HG02981 (cell line): ENCODE measurements around the gene RABEP1.

ENCODE experiments used
- ATAC-seq: cut with Tn5 transposase; IDR thresholded peaks from one replicate; pipeline ENCODE4 v1.9.1; 2021; ENCODE audit warnings: mild to moderate bottlenecking, moderate library complexity; ENCODE audit not compliant: unreplicated experiment

Gene RABEP1

DNA sequence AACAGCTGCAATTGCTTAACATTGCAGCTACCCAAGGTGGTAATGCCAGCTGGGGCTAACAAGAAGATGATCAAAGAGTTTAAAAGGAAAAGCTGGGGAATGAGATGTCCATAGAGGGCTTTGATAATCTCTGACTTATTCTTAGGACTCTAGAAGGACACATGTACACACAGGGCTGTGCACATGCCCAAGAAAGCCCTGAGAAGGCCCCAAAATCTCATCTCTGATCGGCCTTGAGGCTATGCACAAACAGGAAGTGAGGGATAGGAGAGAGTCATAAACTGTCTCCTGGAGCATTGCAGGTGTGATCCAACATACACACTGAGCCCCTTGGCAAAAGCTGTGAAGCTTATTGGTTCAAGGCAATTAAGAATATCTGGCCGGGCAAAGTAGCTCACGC is 17.2 kb upstream of the RABEP1 start:
- no peak for ATAC-seq

- no peak for ATAC-seq
Observed at GRCh38 chr17:5269241-5269960, 12.7 kb upstream of the RABEP1 start.

DNA sequence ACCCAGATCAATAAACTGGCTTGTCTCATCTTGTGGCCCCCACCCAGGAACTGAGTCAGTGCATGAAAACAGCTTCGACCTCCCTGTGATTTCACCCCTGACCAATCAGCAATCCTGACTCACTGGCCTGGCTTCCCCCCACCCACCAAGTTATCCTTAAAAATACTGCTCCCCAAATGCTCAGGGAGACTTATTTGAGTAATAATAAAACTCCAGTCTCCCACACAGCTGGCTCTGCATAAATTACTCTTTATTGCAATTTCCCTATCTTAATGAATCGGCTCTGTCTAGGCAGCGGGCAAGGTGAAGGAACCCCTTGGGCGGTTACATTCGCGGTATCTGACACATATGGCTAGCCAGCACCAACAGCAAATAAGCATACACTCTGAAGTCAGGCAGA is 9.8 kb upstream of the RABEP1 start:
- ATAC-seq = no peak

- ATAC-seq = peak; percentile 31
Observed at GRCh38 chr17:5282642-5283217, 646 bp downstream of the RABEP1 start.

- no peak for ATAC-seq
Observed at GRCh38 chr17:5283571-5284315, 1.7 kb downstream of the RABEP1 start.

DNA sequence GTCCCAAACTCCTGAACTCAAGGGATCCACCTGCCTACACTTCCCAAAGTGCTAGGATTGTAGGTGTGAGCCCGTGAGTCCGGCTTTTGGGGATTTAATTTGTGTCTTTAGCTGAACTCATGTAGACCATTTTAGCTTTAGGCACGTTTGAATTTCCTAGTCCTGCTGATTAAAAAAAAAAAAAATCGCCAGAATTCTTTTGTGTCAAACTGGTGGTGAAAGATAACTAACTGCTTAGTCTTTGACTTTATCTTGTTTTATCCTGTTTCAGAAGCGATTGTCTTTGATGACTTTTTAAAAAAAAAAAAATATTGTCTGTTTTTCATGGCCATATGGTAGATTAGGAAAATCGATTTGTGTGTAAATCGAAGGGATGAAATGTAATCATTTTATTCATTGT is 2.6 kb downstream of the RABEP1 start:
- no peak for ATAC-seq

GRCh38 chr17:5286846-5287245 is 4.8 kb downstream of the RABEP1 start:
- no peak for ATAC-seq

- no peak for ATAC-seq
Observed at GRCh38 chr17:5291683-5292350, 9.7 kb downstream of the RABEP1 start.

DNA sequence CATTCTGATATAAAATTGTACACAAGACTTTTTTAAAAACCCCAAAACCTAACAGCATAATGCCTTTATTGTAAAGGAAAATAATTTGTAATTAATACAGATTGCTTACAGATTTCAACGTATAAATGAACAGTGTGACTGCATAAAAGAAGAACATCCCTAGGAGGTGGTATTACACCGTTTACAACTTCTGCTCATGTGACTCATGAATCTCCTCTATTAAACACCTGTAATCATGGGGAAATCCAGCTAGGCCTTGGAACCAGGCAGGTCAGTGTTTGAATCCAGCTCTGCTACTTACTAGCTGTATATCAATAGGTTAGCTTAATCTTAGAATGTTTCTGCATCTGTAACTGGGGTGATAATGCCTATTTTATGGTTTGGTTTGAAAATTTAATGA is 15.2 kb downstream of the RABEP1 start:
- no peak for ATAC-seq

GRCh38 chr17:5299383-5299782 is 17.3 kb downstream of the RABEP1 start:
- ATAC-seq = no peak

DNA sequence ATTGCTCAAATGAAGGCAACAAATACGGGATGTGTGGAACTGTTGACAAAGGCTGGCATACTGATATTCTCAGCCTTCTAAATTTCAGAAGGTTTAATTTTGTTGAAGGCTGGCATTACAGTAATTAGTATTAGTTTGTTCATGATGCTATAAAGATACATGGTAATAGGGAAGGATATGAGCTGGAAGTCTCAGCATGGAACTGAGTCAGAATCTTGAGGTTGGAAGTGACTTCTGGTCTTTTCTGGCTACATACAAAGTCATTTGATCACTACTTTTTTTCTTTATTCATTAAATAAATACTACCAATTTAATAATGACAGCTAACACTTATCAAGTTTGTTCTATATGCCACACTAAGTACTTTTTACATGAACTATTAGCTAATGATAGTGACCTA is 22.6 kb downstream of the RABEP1 start:
- ATAC-seq = no peak

DNA sequence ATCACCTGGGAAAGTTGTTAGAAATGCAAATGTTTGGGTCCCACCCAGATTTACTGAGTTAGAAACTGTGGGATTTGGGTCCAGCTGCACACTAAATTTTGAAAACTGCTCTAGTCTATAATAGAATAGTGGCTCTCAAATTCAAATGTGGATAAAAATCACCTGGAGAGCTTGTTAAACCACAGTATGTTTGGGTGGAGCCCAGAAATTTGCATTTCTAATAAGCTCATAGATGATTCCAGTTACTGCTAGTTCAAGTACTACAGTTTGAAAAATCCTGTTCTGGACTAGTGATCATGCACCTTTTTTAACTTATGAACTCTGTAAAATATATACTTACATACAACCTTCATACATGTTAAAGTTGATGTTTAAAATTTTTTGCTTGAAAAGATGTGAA is 27.8 kb downstream of the RABEP1 start:
- ATAC-seq = no peak

DNA sequence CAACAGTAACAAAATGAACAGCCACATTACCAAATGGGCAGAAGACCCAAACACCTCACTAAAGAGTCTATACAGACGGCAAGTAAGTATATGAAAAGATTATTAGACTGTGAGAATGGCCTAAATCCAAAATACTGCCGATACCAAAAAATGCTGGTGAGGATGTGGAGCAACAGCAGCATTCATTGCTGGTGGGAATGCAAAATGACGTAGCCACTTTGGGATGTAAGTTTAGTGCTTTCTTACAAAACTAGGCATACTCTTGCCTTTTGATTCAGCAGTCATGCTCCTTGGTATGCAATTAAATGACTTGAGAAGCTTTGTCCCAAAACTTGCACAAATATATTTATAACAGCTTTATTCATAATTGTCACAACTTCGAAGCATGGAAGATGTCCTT is 43.8 kb downstream of the RABEP1 start:
- ATAC-seq = no peak

DNA sequence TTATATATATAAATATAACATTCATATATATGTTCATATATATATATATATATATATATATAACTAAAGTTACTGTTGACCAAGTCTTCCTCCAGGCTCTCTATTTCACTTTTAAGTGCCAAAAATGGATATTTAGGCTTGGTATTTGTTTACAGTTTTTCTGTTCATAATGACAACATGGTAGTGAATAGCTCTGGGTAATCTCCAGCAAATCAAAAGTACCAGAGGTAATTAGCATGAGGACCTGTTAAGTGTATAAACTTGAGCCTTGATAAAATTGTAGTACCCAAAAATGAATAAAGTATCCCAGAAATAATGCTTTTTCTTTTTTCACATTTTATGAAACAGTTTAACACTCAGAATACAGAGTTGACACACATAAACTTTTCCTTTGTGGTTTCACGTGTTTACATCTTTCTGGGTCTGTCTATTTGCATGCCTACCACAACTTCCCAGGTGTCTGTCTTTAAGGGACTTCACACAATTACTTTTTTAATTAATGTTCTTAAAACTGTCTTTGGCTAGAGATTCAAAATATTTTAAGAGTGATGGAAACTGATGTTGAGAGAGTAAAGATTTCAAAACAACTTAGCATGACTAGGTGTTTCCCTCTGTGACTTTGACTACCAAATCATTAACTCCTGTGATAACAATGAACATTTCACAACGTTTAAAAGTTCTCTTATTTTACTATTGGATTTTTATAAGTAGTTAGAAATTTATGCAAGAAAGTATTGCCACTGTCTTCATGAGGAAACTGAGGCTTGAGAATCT is 47.9 kb downstream of the RABEP1 start:
- ATAC-seq = no peak

DNA sequence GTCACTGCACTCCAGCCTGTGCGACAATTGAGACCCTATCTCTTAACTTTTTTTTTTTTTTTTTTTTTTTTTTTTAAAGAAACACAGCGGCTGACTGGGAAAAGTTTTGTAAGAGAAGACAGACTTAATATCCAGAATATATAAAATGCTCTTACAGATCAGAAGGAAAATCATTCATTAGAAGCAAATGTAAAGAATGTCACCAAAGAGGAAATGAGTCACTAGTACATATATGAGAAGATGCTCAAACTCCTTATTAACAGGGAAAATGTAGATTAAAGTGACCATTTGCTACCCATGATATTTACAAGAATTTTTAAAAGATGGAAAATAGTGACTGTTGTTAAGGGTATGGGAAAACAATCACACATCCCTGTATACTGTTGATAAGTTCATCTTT is 48.9 kb downstream of the RABEP1 start:
- ATAC-seq = no peak

- ATAC-seq = no peak
Observed at GRCh38 chr17:5331506-5331905, 49.4 kb downstream of the RABEP1 start.

GRCh38 chr17:5344914-5345313 is 62.8 kb downstream of the RABEP1 start:
- no peak for ATAC-seq

DNA sequence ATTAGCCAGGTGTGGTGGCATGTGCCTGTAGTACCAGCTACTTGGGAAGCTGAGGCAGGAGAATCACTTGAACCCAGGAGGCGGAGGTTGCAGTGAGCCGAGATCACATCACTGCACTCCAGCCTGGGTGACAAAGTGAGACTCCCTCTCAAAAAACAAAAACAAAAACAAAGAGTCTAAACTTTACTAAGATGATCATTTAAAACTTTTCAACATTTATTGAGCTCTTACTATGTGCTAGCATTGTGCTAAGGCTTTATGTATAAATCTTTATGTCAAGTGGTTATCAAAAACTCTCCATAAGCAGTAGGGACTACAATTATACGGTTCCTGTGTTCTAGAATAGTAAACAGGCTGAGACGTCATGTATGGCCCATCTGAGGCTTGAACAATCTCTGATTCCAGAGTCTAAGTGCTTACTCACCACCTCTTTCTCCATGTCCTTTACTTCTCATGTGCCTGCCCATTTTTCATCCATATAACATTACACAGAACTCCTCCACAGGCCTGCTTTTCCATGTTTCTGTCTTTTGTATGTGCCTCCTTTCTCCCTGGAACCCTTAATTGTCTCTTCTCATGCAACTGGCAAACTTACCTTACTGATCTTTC is 70.7 kb downstream of the RABEP1 start:
- no peak for ATAC-seq

DNA sequence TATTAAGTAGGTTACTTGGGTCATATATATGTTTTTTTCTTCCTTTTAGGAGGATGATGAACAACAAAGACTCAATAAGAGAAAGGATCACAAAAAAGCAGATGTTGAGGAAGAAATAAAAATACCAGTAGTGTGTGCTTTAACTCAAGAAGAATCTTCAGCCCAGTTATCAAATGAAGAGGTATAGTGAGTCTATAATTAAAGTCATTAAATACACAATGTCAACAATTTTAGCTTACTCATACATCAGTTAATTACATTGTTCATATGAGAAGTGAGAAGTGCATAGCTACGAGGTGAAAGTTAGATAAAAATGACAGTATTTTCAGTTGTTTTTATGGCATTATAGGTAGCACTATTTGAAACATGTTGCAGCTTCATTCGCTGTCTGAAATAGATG is 72.2 kb downstream of the RABEP1 start:
- no peak for ATAC-seq

- no peak for ATAC-seq
Observed at GRCh38 chr17:5354886-5355415, 72.9 kb downstream of the RABEP1 start.
